Measurements from ENCODE around the gene IL7R.

Gene IL7R

DNA sequence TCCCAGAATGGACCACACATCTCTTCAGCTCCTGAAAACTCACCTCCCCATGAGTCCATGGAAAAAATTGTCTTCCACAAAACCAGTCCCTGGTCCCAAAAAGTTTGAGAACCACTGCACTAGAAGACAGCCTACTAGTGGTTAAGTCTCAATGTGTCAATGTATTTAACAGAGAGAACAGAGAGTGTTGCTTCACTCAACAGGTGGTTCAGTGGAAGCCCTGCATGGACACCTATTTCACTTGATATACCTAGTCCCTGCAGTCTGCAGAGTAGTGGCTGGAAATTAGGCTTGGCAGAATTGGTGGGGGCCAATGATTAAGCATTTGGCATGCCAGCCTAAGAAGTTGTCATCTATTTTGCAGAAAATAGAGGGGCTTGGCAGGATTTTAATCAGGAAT, 23.0 kb downstream of the IL7R start:
- no peak overlapping the region for H3K27ac ChIP-seq
- TF ChIP-seq, protein P1, sequence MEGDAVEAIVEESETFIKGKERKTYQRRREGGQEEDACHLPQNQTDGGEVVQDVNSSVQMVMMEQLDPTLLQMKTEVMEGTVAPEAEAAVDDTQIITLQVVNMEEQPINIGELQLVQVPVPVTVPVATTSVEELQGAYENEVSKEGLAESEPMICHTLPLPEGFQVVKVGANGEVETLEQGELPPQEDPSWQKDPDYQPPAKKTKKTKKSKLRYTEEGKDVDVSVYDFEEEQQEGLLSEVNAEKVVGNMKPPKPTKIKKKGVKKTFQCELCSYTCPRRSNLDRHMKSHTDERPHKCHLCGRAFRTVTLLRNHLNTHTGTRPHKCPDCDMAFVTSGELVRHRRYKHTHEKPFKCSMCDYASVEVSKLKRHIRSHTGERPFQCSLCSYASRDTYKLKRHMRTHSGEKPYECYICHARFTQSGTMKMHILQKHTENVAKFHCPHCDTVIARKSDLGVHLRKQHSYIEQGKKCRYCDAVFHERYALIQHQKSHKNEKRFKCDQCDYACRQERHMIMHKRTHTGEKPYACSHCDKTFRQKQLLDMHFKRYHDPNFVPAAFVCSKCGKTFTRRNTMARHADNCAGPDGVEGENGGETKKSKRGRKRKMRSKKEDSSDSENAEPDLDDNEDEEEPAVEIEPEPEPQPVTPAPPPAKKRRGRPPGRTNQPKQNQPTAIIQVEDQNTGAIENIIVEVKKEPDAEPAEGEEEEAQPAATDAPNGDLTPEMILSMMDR (IDR thresholded peaks at IDR 0.05; ENCODE audit: low read depth, low read length), result no peak
- H3K9me3 ChIP-seq (ENCODE audit: severe bottlenecking), result no peaks in the 10 kb centered on the region
- H3K27me3 ChIP-seq (ENCODE audit: insufficient read depth, low read depth, severe bottlenecking), result peaks cover 83% of the 10 kb centered on the region
- no peaks in the 10 kb centered on the region for H3K36me3 ChIP-seq
- no peak overlapping the region for H3K4me3 ChIP-seq (ENCODE audit: low read depth, low read length)
- DNase-seq, result no peak

DNA sequence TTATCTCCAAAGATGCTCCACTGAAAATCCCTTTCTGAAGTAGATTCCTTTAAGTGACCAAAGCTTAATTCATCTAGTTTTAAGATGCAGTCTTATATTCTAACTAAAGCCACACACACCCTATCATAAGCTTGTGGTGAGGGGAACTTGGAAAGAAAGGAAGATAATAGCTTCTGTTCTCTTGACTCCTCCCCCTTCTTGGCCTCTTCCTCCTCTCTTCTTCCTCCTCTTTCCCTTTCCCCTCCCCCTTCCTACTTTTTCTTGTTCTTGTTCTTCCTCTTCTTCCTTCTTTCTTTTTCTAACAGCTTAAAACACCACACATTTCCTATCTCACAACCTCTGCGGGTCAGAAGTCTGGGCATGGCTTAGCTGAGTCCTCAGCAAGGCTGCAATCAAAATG, 23.5 kb downstream of the IL7R start:
- Histone ChIP-seq H3K27me3 (ENCODE audit: insufficient read depth, low read depth, severe bottlenecking) (peaks cover 83% of the 10 kb centered on the region), H3K4me3 (ENCODE audit: low read depth, low read length) (no peak overlapping the region), H3K9me3 (ENCODE audit: severe bottlenecking) (no peaks in the 10 kb centered on the region), H3K27ac (no peak overlapping the region), H3K36me3 (no peaks in the 10 kb centered on the region)
- TF ChIP-seq, protein P1 (IDR thresholded peaks at IDR 0.05; ENCODE audit: low read depth, low read length), result no peak
- no peak for DNase-seq

DNA sequence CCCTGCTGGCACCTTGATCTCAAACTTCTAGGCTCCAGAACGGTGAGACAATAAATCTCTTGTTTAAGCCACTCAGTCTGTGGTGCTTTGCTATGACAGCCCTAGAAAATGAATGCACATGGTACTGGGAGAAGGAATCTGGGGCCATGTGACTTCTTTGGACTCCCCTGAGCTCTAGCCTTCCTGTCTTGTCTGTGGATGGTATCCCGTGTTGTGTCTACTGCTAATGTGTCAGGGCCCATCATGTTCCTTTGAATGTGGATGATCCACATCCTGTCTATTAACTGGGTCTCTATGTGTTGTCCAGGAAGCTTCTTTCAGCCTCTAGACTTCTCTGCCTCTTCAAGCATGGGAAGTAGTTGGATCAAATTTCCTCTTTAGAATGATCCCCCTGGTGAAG, 25.1 kb downstream of the IL7R start:
- H3K36me3 ChIP-seq, result no peaks in the 10 kb centered on the region
- no peak overlapping the region for H3K4me3 ChIP-seq (ENCODE audit: low read depth, low read length)
- no peaks in the 10 kb centered on the region for H3K9me3 ChIP-seq (ENCODE audit: severe bottlenecking)
- peaks cover 78% of the 10 kb centered on the region for H3K27me3 ChIP-seq (ENCODE audit: insufficient read depth, low read depth, severe bottlenecking)
- no peak for DNase-seq
- no peak overlapping the region for H3K27ac ChIP-seq
- TF ChIP-seq, protein P1 (IDR thresholded peaks at IDR 0.05; ENCODE audit: low read depth, low read length), result no peak

DNA sequence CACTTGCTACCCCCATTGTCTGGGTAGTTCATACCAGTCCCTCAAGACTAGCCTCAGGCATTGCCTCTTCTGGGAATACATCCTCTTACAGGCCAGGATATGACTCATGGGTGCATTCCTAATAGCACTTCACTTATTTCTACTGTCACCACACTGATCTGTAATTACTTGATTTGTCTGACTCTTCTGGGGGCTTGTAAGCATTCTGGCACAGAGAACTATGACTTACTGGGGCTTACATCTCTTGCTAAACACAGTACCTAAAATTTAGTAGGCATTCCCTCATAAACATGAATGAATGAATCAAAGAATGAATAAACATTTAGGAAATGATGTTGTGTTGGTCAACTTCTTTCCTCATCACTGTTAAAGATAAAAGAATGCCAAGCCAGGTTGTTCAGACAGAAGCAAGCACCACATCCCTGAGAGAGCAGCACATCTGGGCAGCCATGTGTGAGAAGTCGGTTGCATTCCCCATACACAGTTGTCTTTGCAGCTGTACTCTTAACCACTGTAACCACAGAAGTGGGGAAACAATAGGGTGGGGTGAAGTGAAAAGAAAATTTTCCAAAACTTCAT, 27.6 kb downstream of the IL7R start:
- no peak overlapping the region for H3K27ac ChIP-seq

DNA sequence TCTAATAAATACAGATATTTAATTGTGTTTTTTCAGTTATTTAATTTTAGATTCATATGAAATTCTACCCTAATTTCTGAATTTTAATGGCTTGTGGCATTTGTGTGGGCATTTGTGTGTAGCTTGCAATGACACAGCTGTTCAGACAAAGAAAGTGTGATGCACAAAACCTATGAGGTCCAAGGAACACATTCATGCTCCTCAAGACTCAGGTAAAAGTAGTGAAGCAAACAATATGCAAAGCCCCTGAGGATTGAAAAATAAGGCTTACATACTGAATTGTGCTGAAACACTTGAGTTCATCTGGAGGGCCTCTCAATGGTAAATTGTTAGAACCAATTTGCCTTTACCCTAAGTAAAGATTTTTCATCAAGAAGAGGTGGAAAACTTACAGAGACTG, 28.1 kb downstream of the IL7R start:
- TF ChIP-seq, protein P1 (IDR thresholded peaks at IDR 0.05; ENCODE audit: low read depth, low read length), result no peak
- Histone ChIP-seq H3K4me3 (ENCODE audit: low read depth, low read length) (no peak overlapping the region), H3K36me3 (no peaks in the 10 kb centered on the region), H3K27me3 (ENCODE audit: insufficient read depth, low read depth, severe bottlenecking) (peaks cover 77% of the 10 kb centered on the region), H3K27ac (no peak overlapping the region), H3K9me3 (ENCODE audit: severe bottlenecking) (no peaks in the 10 kb centered on the region)
- no peak for DNase-seq

More for the DNA sequence above, 27.6 kb downstream of the IL7R start:
- DNase-seq, result no peak
- Histone ChIP-seq H3K27me3 (ENCODE audit: insufficient read depth, low read depth, severe bottlenecking) (peaks cover 76% of the 10 kb centered on the region), H3K9me3 (ENCODE audit: severe bottlenecking) (no peaks in the 10 kb centered on the region), H3K4me3 (ENCODE audit: low read depth, low read length) (no peak overlapping the region), H3K36me3 (no peaks in the 10 kb centered on the region)
- TF ChIP-seq, protein P1 (IDR thresholded peaks at IDR 0.05; ENCODE audit: low read depth, low read length), result no peak

DNA sequence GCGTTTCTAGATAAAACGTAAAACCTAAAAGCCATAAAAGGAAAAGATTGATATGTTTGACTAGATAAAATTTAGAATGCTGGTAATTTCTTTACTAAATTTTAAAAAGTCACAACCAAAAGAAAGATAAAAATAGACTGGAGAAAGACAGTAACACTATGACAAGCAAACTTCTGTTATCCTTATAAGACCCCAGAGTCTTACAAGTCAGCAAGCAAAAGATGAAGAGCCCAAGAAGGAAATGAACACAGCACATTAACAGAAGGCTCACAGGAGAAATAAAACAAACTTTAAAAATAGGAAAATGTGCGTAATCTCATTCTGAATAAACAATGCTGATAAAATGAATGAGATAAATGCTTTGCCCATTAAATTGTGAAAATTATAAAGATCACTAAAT, 29.7 kb downstream of the IL7R start:
- DNase-seq, result no peak
- H3K27me3 ChIP-seq (ENCODE audit: insufficient read depth, low read depth, severe bottlenecking), result peaks cover 77% of the 10 kb centered on the region
- no peak overlapping the region for H3K27ac ChIP-seq
- H3K36me3 ChIP-seq, result no peaks in the 10 kb centered on the region
- H3K9me3 ChIP-seq (ENCODE audit: severe bottlenecking), result no peaks in the 10 kb centered on the region
- no peak overlapping the region for H3K4me3 ChIP-seq (ENCODE audit: low read depth, low read length)
- TF ChIP-seq, protein P1 (IDR thresholded peaks at IDR 0.05; ENCODE audit: low read depth, low read length), result no peak
